Endothelial cell of umbilical vein (primary cell): ENCODE data around the gene PGS1. TPM values are rescaled to one million over a fixed set of nuclear protein-coding genes. Genes with fewer than 3 reads are reported as not detected.

Experiments used
- BruUV-seq: library from RNA; stranded (reverse); fragments of 400-500 nt; replicated peaks from 2 replicates; lab custom pipeline; 2021; lab: Mats Ljungman, UMichigan
- CTCF ChIA-PET: fragments of 300-600, 350-600 bp; sonication (Branson Sonifier 250); formaldehyde crosslinking; loops from one replicate; lab custom pipeline; 2021; ENCODE audit warnings: antibody characterized with exemption, inconsistent platforms; lab: Charles Lee
- POLR2A ChIA-PET: fragments of 300-600, 350-600 bp; sonication (Branson Sonifier 250); formaldehyde crosslinking; loops from one replicate; lab custom pipeline; 2021; ENCODE audit warnings: antibody characterized with exemption, inconsistent platforms; lab: Charles Lee
- DNase-seq: peaks from one replicate; pipeline ENCODE4 v3.0.0-alpha.2; 2011; ENCODE audit warnings: low read depth, low spot score
- FAIRE-seq: peaks from 2 replicates; lab custom pipeline; 2011; peaks lifted over from hg19 to GRCh38; lab: Jason Lieb, UNC
- H2AFZ ChIP-seq: 2 replicates; pipeline ENCODE4 v1.6.0; 2012; ENCODE audit warnings: low read depth, low read length, control low read depth, inconsistent platforms
- H3K27ac ChIP-seq: 2 replicates; pipeline ENCODE4 v1.5.1; 2011; ENCODE audit warnings: low read depth, mild to moderate bottlenecking, control low read depth, low read length, moderate library complexity; ENCODE audit not compliant: insufficient read depth
- H3K27me3 ChIP-seq, 2 experiments: 2 replicates each; pipeline versions ENCODE4 v1.6.0 to v1.6.1; 2011; ENCODE audit warnings: low read length in 2 of 2, mixed read lengths in 1 of 2; ENCODE audit not compliant: control insufficient read depth in 2 of 2, insufficient read depth in 2 of 2
- H3K36me3 ChIP-seq, 2 experiments: 2 replicates in 1 of 2; 3 replicates in 1 of 2; pipeline ENCODE4 v1.5.1; 2011; ENCODE audit warnings: low read length in 2 of 2, mild to moderate bottlenecking in 1 of 2, moderate library complexity in 1 of 2; ENCODE audit not compliant: control insufficient read depth in 2 of 2, insufficient read depth in 2 of 2; ENCODE audit errors: extremely low read depth in 1 of 2
- H3K4me1 ChIP-seq: 3 replicates; pipeline ENCODE4 v1.5.1; 2011; ENCODE audit warnings: mild to moderate bottlenecking, low read length; ENCODE audit not compliant: control insufficient read depth, insufficient read depth; ENCODE audit errors: extremely low read depth
- H3K4me2 ChIP-seq: 2 replicates; pipeline ENCODE4 v1.6.1; 2011; ENCODE audit warnings: low read length, control low read depth, mixed read lengths; ENCODE audit not compliant: insufficient read depth
- H3K4me3 ChIP-seq, 3 experiments: fragments of 200-600 bp in 1 of 3; sonication (generic), shearing (Covaris generic) in 1 of 3; replicated peaks in 1 of 3; 2 replicates each; pipeline ENCODE4 v1.5.1; 2011 to 2016; ENCODE audit warnings: control low read depth in 3 of 3, low read length in 3 of 3, mild to moderate bottlenecking in 2 of 3, inconsistent platforms in 1 of 3, low read depth in 1 of 3, moderate library complexity in 1 of 3; ENCODE audit not compliant: insufficient read depth in 1 of 3
- H3K79me2 ChIP-seq: 2 replicates; pipeline ENCODE4 v1.6.0; 2012; ENCODE audit warnings: low read length, inconsistent platforms; ENCODE audit not compliant: control insufficient read depth, insufficient read depth
- H3K9ac ChIP-seq: replicated peaks from 2 replicates; pipeline ENCODE3; 2011; ENCODE audit warnings: low read length, control low read depth; ENCODE audit not compliant: insufficient read depth; ENCODE audit errors: extremely low read depth
- H3K9me1 ChIP-seq: replicated peaks from 3 replicates; pipeline ENCODE4 v1.6.0; 2011; ENCODE audit warnings: mild to moderate bottlenecking, low read length; ENCODE audit not compliant: control insufficient read depth, insufficient read depth; ENCODE audit errors: extremely low read depth
- H3K9me3 ChIP-seq: replicated peaks from 2 replicates; pipeline ENCODE4 v1.5.1; 2012; ENCODE audit warnings: low read length, inconsistent platforms; ENCODE audit not compliant: control insufficient read depth, insufficient read depth
- H4K20me1 ChIP-seq: replicated peaks from 2 replicates; pipeline ENCODE3; 2011; ENCODE audit warnings: mild to moderate bottlenecking, low read length; ENCODE audit not compliant: control insufficient read depth, insufficient read depth; ENCODE audit errors: extremely low read depth
- CTCF ChIP-seq, 2 donors: IDR thresholded peaks; 1 replicate in 1 of 2; 2 replicates in 1 of 2; pipeline ENCODE4 v1.5.1; 2011; ENCODE audit warnings: low read length in 2 of 2, mild to moderate bottlenecking in 2 of 2, moderate library complexity in 2 of 2, control low read depth in 1 of 2, inconsistent platforms in 1 of 2, low read depth in 1 of 2; ENCODE audit not compliant: insufficient read depth in 1 of 2; ENCODE audit errors: extremely low read depth in 1 of 2
- EZH2 ChIP-seq: IDR thresholded peaks from 2 replicates; pipeline ENCODE4 v1.6.1; 2012; ENCODE audit warnings: borderline replicate concordance, low read depth, mild to moderate bottlenecking, moderate library complexity, low read length, inconsistent platforms; ENCODE audit not compliant: severe bottlenecking
- FOS ChIP-seq: IDR thresholded peaks from 2 replicates; pipeline ENCODE4 v1.6.1; 2011; ENCODE audit warnings: mild to moderate bottlenecking, low read length, moderate library complexity, borderline replicate concordance; ENCODE audit not compliant: insufficient read depth
- GATA2 ChIP-seq: IDR thresholded peaks from 2 replicates; pipeline ENCODE4 v1.7.0; 2011; ENCODE audit warnings: low read depth, mild to moderate bottlenecking, moderate library complexity, mixed read lengths, low read length; ENCODE audit not compliant: insufficient read length, insufficient read depth
- JUN ChIP-seq: IDR thresholded peaks from 2 replicates; pipeline ENCODE4 v1.6.1; 2011; ENCODE audit warnings: borderline replicate concordance, low read depth; ENCODE audit not compliant: insufficient read length, insufficient read depth
- MYC ChIP-seq: IDR thresholded peaks from one replicate; pipeline ENCODE4 v1.6.1; 2011; ENCODE audit warnings: mild to moderate bottlenecking, low read depth, low read length
- POLR2A ChIP-seq: IDR thresholded peaks from 2 replicates; pipeline ENCODE4 v1.6.1; 2012; ENCODE audit warnings: low read depth, mild to moderate bottlenecking, control low read depth, low read length
- POLR2AphosphoS5 ChIP-seq: IDR thresholded peaks from 2 replicates; pipeline ENCODE4 v1.6.1; 2012; ENCODE audit warnings: low read depth, mild to moderate bottlenecking, control low read depth, low read length, moderate library complexity; ENCODE audit not compliant: insufficient read depth
- dilution Hi-C: fragments of 300-500 bp; cut with MboI; formaldehyde crosslinking; loops from one replicate; pipeline ENCODE4 v1.15.0; 2019; ENCODE audit warnings: low sequenced_read_pairs; ENCODE audit not compliant: extremely low pct_ligation_motif_present
- intact Hi-C: fragments of 100-400 bp; cut with micrococcal nuclease; formaldehyde crosslinking; loops from one replicate; pipeline ENCODE4 v1.10.0; 2022
- polyA plus RNA-seq, 4 experiments: library from polyadenylated mRNA; depleted of rRNA in 3 of 4; stranded (reverse) in 3 of 4; unstranded in 1 of 4; fragments of >200 nt; gene quantifications; 2 replicates each; pipeline versions ENCODE4 v1.2.1 to v1.2.3, GENCODE V29; 2011 to 2012; ENCODE audit warnings: missing spikeins in 1 of 4
- total RNA-seq: library from RNA; stranded (reverse); gene quantifications from 2 replicates; pipeline ENCODE4 v1.2.3, GENCODE V29; 2021
- TF ChIP-seq, protein P1 (sequence below): IDR thresholded peaks from 2 replicates; pipeline ENCODE4 v1.6.1; 2011; ENCODE audit not compliant: insufficient read depth, insufficient read length

The PGS1 gene
- total and polyA plus RNA-seq, 2 donors (not counting 3 experiments of a cell fraction or from before 2014, with no cell fraction given), result 50.8 to 66.0 TPM

DNA sequence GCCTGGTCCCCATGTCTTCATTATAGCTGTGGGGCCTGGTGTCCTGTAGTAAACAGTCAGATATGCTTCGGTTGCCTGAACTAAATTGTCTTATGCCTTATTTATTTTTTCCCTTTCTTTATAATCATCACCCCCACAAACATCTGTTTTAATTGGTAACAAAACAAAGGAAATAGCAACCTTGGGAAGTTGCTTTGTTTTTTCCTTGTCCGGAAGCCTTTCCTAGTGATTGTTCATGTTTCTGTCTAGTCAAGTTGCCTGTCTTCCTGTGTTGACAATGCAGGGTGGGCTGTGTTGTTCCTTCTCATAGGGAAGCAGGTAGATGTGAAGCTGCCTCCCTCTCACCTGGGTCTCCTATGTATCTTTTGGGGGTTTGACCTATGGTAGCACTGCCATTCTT lies 16.7 kb downstream of the PGS1 start:
- no peaks in the 10 kb centered on the region for H4K20me1 ChIP-seq

More for the DNA sequence above, 16.7 kb downstream of the PGS1 start:
- H3K4me2 ChIP-seq, result peak overlapping the region; percentile 5
- ChIA-PET POLR2A (no interaction called here), CTCF (interaction anchor here (1.1 to 2.0 kb wide), 3 partner anchors 13 to 35 kb away, joined by 3 to 14 read pairs (median 4); partner anchors contain the start of gene SOCS3)
- FAIRE-seq (peak; percentile 68), DNase-seq (no peak)
- H3K27ac ChIP-seq, result peak overlapping the region; percentile 72
- dilution Hi-C loops, result no loop called here
- H2AFZ ChIP-seq, result no peak overlapping the region
- intact Hi-C loops, result loop anchor here (1.0 kb wide), 1 partner anchor 16 kb away; no protein-coding TSS in a partner anchor
- H3K36me3 ChIP-seq, result peaks cover 17 to 34% of the 10 kb centered on the region in 2 experiments
- no peak for TF ChIP-seq FOS
- TF ChIP-seq CTCF (IDR thresholded peaks at IDR 0.05; ENCODE audit: extremely low read depth in 1 of 2, insufficient read depth in 1 of 2, low read depth in 1 of 2, low read length in 2 of 2), result no peak
- TF ChIP-seq, protein P1, sequence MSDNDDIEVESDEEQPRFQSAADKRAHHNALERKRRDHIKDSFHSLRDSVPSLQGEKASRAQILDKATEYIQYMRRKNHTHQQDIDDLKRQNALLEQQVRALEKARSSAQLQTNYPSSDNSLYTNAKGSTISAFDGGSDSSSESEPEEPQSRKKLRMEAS, result no peak
- TF ChIP-seq JUN, result no peak
- TF ChIP-seq EZH2, result no peak
- TF ChIP-seq GATA2, result no peak
- TF ChIP-seq POLR2A, result no peak
- TF ChIP-seq MYC, result no peak
- no peak for TF ChIP-seq POLR2AphosphoS5
- H3K4me1 ChIP-seq, result peaks cover 33% of the 10 kb centered on the region
- BruUV-seq, result no TSS peak
- no peaks in the 10 kb centered on the region for H3K27me3 ChIP-seq
- no peaks in the 10 kb centered on the region for H3K9me3 ChIP-seq
- H3K79me2 ChIP-seq, result peaks cover 67% of the 10 kb centered on the region
- peak overlapping the region; percentile 5 for H3K9ac ChIP-seq
- no peak overlapping the region for H3K4me3 ChIP-seq
- no peaks in the 10 kb centered on the region for H3K9me1 ChIP-seq
